ENCODE data around the gene PRR20B.

The PRR20B gene

GRCh38 chr13:57191667-57192066 lies 44.4 kb downstream of the PRR20B start:
- H3K4me1 Mint-ChIP-seq: no peaks in the 10 kb centered on the region
- H3K4me3 Mint-ChIP-seq: no peak overlapping the region
- no peaks in the 10 kb centered on the region for H3K27me3 Mint-ChIP-seq
- no peak for ATAC-seq (replicated peaks; ENCODE audit: extremely low read depth, poor library complexity, severe bottlenecking)
- H3K27ac Mint-ChIP-seq (ENCODE audit: low read depth): no peak overlapping the region
- no peaks in the 10 kb centered on the region for H3K9me3 Mint-ChIP-seq
- no peaks in the 10 kb centered on the region for H3K36me3 Mint-ChIP-seq (ENCODE audit: insufficient read depth)
- no peak for DNase-seq (ENCODE audit: low spot score in 2 of 2)
